Sigmoid colon (tissue), 4 donors: ENCODE results near the gene PRRG1.
"Not testable (repeated sequence)": the region's sequence is repeated elsewhere in the genome, so short reads cannot be mapped to it uniquely, and the experiment has no call there.

Experiments used
- EP300 ChIP-seq, 4 donors: sonication (generic); formaldehyde crosslinking; IDR thresholded peaks; one replicate each; pipeline ENCODE4 v1.6.1; 2017; ENCODE audit warnings: antibody characterized with exemption in 4 of 4
- POLR2A ChIP-seq, 2 donors: fragments of 450-650 bp; IDR thresholded peaks; one replicate each; pipeline ENCODE4 v1.6.1; 2016; ENCODE audit warnings: antibody characterized with exemption in 2 of 2, mild to moderate bottlenecking in 2 of 2, moderate library complexity in 2 of 2
- POLR2AphosphoS5 ChIP-seq, 4 donors: sonication (generic); formaldehyde crosslinking; IDR thresholded peaks; one replicate each; pipeline ENCODE4 v1.6.1; 2017; ENCODE audit warnings: antibody characterized with exemption in 4 of 4
- TF ChIP-seq, protein P1 (sequence below), 4 experiments: fragments of 450-650 bp in 3 of 4; fragments of 200-600 bp in 1 of 4; IDR thresholded peaks; one replicate each; pipeline ENCODE4 v1.5.1; 2016 to 2019; ENCODE audit warnings: antibody characterized with exemption in 4 of 4, mild to moderate bottlenecking in 3 of 4, moderate library complexity in 2 of 4

DNA sequence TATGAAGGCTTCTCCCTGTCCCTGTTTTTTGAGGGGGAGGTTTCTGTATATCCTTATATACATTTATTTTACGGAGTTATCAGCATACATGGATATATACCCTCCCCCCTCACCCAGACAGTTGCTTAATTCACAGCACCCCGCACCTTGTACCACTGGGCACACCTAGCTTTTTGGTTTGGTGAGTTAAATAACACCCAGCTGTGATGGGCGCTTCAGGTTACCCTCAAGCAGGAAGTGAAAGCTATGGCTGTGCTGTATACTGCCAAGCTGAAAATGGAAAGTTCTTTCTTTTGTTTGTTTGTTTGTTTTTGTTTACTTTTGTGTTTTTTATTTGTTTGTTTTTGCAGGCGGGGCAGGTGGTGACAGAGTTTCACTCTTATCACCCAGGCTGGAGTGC is 150.5 kb downstream of the PRRG1 start:
- TF ChIP-seq, protein P1, sequence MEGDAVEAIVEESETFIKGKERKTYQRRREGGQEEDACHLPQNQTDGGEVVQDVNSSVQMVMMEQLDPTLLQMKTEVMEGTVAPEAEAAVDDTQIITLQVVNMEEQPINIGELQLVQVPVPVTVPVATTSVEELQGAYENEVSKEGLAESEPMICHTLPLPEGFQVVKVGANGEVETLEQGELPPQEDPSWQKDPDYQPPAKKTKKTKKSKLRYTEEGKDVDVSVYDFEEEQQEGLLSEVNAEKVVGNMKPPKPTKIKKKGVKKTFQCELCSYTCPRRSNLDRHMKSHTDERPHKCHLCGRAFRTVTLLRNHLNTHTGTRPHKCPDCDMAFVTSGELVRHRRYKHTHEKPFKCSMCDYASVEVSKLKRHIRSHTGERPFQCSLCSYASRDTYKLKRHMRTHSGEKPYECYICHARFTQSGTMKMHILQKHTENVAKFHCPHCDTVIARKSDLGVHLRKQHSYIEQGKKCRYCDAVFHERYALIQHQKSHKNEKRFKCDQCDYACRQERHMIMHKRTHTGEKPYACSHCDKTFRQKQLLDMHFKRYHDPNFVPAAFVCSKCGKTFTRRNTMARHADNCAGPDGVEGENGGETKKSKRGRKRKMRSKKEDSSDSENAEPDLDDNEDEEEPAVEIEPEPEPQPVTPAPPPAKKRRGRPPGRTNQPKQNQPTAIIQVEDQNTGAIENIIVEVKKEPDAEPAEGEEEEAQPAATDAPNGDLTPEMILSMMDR (IDR thresholded peaks at IDR 0.05) = not testable (repeated sequence)
- TF ChIP-seq POLR2AphosphoS5, POLR2A, EP300 (IDR thresholded peaks at IDR 0.05): not testable (repeated sequence)
